Measurements from ENCODE around the gene GPR146. TPM values are rescaled to one million over a fixed set of nuclear protein-coding genes. Genes with fewer than 3 reads are reported as not detected.

The GPR146 gene
- total RNA-seq, 1 donor from 2014 or later: 1.2 TPM

- no peak for TF ChIP-seq CTCF (conservative IDR thresholded peaks at IDR 0.05)
- H3K9me3 Mint-ChIP-seq: peaks cover 7% of the 10 kb centered on the region
- peak overlapping the region; percentile 34 for H3K27ac Mint-ChIP-seq
- H3K36me3 Mint-ChIP-seq: peaks cover 14% of the 10 kb centered on the region
- DNase-seq (ENCODE audit: extremely low spot score, unreplicated experiment): no peak
- H3K4me1 Mint-ChIP-seq (ENCODE audit: unreplicated experiment): peaks cover 49% of the 10 kb centered on the region
- H3K27me3 Mint-ChIP-seq: no peaks in the 10 kb centered on the region
- no peak overlapping the region for H3K4me3 Mint-ChIP-seq
Measured at GRCh38 chr7:1099637-1100036, 55.3 kb downstream of the GPR146 start.

DNA sequence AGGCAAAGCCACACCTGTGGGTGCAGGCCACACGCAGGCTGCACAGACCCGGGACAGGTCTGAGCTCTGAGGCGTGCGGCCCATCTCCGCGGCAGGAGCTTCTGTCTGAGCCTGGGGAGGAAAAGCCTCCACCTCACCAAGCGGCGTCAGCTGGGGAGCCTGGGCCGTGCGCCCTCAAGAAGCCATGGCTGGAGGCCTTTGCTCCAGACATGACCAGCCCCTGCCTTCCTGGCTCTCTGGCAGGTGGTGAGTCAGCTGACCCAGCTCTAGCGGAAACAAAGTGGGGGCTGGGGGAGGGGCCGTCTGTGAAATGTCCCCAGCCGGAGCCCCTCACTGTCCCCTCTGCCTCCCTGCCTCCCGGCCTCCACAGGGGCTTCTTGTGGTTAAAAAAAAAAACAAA is 56.0 kb downstream of the GPR146 start:
- no peak for TF ChIP-seq CTCF (conservative IDR thresholded peaks at IDR 0.05)
- Mint-ChIP-seq H3K9me3 (peaks cover 7% of the 10 kb centered on the region), H3K27me3 (no peaks in the 10 kb centered on the region), H3K4me1 (ENCODE audit: unreplicated experiment) (peaks cover 52% of the 10 kb centered on the region), H3K36me3 (peaks cover 14% of the 10 kb centered on the region), H3K4me3 (no peak overlapping the region), H3K27ac (no peak overlapping the region)
- DNase-seq (ENCODE audit: extremely low spot score, unreplicated experiment): no peak

GRCh38 chr7:1100834-1101562 is 56.7 kb downstream of the GPR146 start:
- Mint-ChIP-seq H3K36me3 (peaks cover 14% of the 10 kb centered on the region), H3K27ac (no peak overlapping the region), H3K4me3 (no peak overlapping the region), H3K9me3 (peaks cover 7% of the 10 kb centered on the region), H3K4me1 (ENCODE audit: unreplicated experiment) (peaks cover 46% of the 10 kb centered on the region), H3K27me3 (no peaks in the 10 kb centered on the region)
- TF ChIP-seq CTCF (conservative IDR thresholded peaks at IDR 0.05): no peak
- DNase-seq (ENCODE audit: extremely low spot score, unreplicated experiment): no peak

- peaks cover 7% of the 10 kb centered on the region for H3K9me3 Mint-ChIP-seq
- DNase-seq (ENCODE audit: extremely low spot score, unreplicated experiment): no peak
- H3K27ac Mint-ChIP-seq: peak overlapping the region; percentile 79
- H3K36me3 Mint-ChIP-seq: peaks cover 14% of the 10 kb centered on the region
- no peaks in the 10 kb centered on the region for H3K27me3 Mint-ChIP-seq
- H3K4me3 Mint-ChIP-seq: no peak overlapping the region
- peaks cover 38% of the 10 kb centered on the region for H3K4me1 Mint-ChIP-seq (ENCODE audit: unreplicated experiment)
- TF ChIP-seq CTCF (conservative IDR thresholded peaks at IDR 0.05): no peak
Measured at GRCh38 chr7:1101563-1102431, 57.5 kb downstream of the GPR146 start.

- no peak overlapping the region for H3K4me3 Mint-ChIP-seq
- no peaks in the 10 kb centered on the region for H3K27me3 Mint-ChIP-seq
- no peak overlapping the region for H3K27ac Mint-ChIP-seq
- no peak for TF ChIP-seq CTCF (conservative IDR thresholded peaks at IDR 0.05)
- H3K9me3 Mint-ChIP-seq: no peaks in the 10 kb centered on the region
- peaks cover 28% of the 10 kb centered on the region for H3K4me1 Mint-ChIP-seq (ENCODE audit: unreplicated experiment)
- H3K36me3 Mint-ChIP-seq: peaks cover 2% of the 10 kb centered on the region
- no peak for DNase-seq (ENCODE audit: extremely low spot score, unreplicated experiment)
Measured at GRCh38 chr7:1103009-1103788, 58.9 kb downstream of the GPR146 start.
